Spleen (tissue), 7 donors: ENCODE results near the gene JMJD1C.

ENCODE experiments used
- CTCF ChIP-seq, 11 experiments: fragments of 200-600 bp in 7 of 11; fragments of 450-650 bp in 4 of 11; sonication (generic) in 4 of 11; IDR thresholded peaks in 8 of 11; conservative IDR thresholded peaks in 3 of 11; 1 replicate in 7 of 11; 2 replicates in 4 of 11; pipeline versions ENCODE4 v1.4.0 to v1.8.0; 2016 to 2021; ENCODE audit warnings: antibody characterized with exemption in 11 of 11, inconsistent platforms in 4 of 11, mild to moderate bottlenecking in 1 of 11
- POLR2AphosphoS5 ChIP-seq, 3 donors: sonication (generic); formaldehyde crosslinking; IDR thresholded peaks; one replicate each; pipeline ENCODE4 v1.5.1; 2017; ENCODE audit warnings: antibody characterized with exemption in 3 of 3
- donor health status: DM: no; HTN: no; CAD: no; lungs with moderate emphysema.
- donor health status: DM: no; HTN: no; CAD: no.
- donor health status: DM: no; HTN: no; CAD: no.

- TF ChIP-seq CTCF (IDR thresholded peaks at IDR 0.05 in 8 of 11, conservative IDR thresholded peaks at IDR 0.05 in 3 of 11): no peak
- TF ChIP-seq POLR2AphosphoS5 (IDR thresholded peaks at IDR 0.05): no peak
Measured at GRCh38 chr10:63348245-63348850, 117.4 kb downstream of the JMJD1C start.
